Adipocyte (in vitro differentiated cells): Measurements from ENCODE around the gene MAPK9.

Experiments
- DNase-seq: peaks from one replicate; pipeline ENCODE4 v3.0.0-alpha.2; 2015; ENCODE audit warnings: low read depth
- H3K27me3 ChIP-seq: replicated peaks from 2 replicates; pipeline ENCODE4 v1.7.0; 2013; ENCODE audit warnings: mild to moderate bottlenecking, low read length, moderate library complexity; ENCODE audit not compliant: control insufficient read depth, insufficient read depth
- H3K36me3 ChIP-seq: 2 replicates; pipeline ENCODE4 v1.7.0; 2013; ENCODE audit warnings: low read length, mild to moderate bottlenecking, moderate library complexity; ENCODE audit not compliant: control insufficient read depth, insufficient read depth, severe bottlenecking
- H3K4me1 ChIP-seq: 2 replicates; pipeline ENCODE4 v1.7.0; 2013; ENCODE audit warnings: mild to moderate bottlenecking, low read length, moderate library complexity; ENCODE audit not compliant: control insufficient read depth, insufficient read depth
- H3K4me3 ChIP-seq: 2 replicates; pipeline ENCODE4 v1.7.0; 2013; ENCODE audit warnings: mild to moderate bottlenecking, low read length, moderate library complexity
- H3K9ac ChIP-seq: 2 replicates; pipeline ENCODE4 v1.7.0; 2013; ENCODE audit warnings: mild to moderate bottlenecking, low read length, moderate library complexity
- H3K9me3 ChIP-seq: 2 replicates; pipeline ENCODE4 v1.7.0; 2013; ENCODE audit warnings: mild to moderate bottlenecking, low read length, moderate library complexity; ENCODE audit not compliant: control insufficient read depth

The MAPK9 gene

DNA sequence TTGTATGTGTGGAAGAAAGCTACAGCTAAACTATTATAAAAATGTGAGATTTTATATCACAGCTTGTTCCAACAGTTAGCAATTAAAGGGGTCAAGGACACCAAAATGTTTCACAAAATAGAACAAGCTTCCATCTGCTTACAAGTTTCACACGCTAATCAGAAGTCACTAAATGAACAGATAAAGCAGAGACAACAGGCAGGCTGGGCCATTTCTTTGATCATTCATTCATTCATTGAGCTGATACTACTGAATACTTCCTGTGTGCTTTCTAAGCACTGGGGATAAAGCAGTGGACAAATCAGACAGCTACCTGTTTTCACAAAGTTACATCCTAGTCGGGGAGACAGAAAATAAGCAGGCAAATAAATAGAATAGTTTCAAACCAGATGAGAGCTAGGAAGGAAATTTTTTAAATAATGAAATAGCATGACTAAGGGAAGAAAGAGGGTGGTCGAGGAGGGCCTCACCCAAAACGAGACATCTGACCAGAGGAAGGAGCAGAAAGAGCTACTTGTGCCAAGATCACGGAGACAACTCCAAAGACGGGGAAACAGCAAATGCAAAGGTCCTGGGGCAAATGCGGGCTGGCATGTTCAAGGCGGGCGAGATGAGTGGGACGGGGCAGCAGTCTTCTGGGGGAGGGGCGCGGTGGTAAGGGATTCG, 1.2 kb downstream of the MAPK9 start:
- Histone ChIP-seq H3K4me1 (peaks cover 29% of the 10 kb centered on the region), H3K27me3 (no peaks in the 10 kb centered on the region), H3K9ac (peak overlapping the region; percentile 90), H3K9me3 (no peaks in the 10 kb centered on the region), H3K4me3 (peak overlapping the region; percentile 91), H3K36me3 (peaks cover 6% of the 10 kb centered on the region)
- no peak for DNase-seq

DNA sequence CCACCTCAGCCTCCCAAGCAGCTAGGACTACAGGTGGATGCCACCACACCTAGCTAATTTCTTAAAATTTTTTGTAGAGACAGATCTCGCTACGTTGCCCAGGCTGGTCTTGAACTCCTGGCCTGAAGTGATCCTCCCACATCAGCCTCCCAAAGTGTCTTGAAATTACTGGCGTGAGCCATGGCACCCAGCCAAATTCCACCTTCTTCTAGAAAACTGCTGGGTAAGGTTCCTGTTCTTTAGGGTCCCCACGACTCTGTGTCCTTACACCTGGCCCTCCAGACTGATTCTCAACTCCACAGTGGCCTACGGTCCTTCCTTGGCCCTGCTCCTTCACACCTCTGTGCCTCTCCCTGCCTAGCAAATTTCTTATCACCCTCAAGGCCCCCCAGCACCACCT, 1.9 kb downstream of the MAPK9 start:
- peak overlapping the region; percentile 91 for H3K4me3 ChIP-seq
- peaks cover 10% of the 10 kb centered on the region for H3K36me3 ChIP-seq
- H3K27me3 ChIP-seq, result no peaks in the 10 kb centered on the region
- peak overlapping the region; percentile 90 for H3K9ac ChIP-seq
- no peak for DNase-seq
- H3K9me3 ChIP-seq, result no peaks in the 10 kb centered on the region
- H3K4me1 ChIP-seq, result peaks cover 29% of the 10 kb centered on the region

DNA sequence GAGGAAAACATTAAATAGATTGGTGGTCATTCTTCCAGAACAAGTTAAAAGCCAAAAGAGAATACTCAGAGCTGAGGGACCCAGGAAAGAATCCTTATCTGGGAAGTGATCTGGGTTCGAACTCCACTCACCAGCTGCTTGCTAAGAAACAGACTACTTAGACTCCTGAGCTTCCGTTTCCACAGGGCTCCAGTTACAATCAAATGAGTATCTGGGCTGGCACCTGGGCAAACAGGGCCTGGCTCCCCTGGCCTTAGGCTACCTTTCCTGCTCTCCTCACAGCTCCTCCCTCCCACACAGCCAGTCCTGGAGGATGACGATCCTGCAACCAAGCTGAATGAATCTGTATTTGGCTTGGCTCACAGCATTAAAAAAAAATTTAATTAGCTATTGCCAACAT, 2.5 kb downstream of the MAPK9 start:
- peaks cover 10% of the 10 kb centered on the region for H3K36me3 ChIP-seq
- DNase-seq, result no peak
- H3K9me3 ChIP-seq, result no peaks in the 10 kb centered on the region
- peaks cover 29% of the 10 kb centered on the region for H3K4me1 ChIP-seq
- no peak overlapping the region for H3K4me3 ChIP-seq
- no peak overlapping the region for H3K9ac ChIP-seq
- H3K27me3 ChIP-seq, result no peaks in the 10 kb centered on the region

DNA sequence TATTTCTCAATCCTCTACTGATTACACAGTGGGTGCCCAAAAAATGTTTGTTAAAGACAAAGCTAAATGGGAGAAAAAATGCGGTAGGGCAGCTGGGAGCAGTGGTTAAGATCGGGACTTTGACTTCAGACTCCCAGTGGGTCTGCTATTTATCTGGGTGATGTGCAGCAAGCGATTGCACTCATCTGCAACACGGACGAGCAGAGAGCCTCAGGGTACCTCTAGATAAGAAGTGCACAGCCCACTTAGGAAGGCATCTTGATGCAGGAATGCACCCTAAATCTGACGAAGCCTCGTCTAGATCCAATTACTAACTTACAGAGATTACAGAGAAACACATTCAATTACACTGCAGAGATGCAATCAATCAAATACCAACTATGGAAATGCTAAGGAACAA, 4.0 kb downstream of the MAPK9 start:
- Histone ChIP-seq H3K9ac (no peak overlapping the region), H3K4me3 (no peak overlapping the region), H3K27me3 (no peaks in the 10 kb centered on the region), H3K36me3 (peaks cover 14% of the 10 kb centered on the region), H3K4me1 (peaks cover 24% of the 10 kb centered on the region), H3K9me3 (no peaks in the 10 kb centered on the region)
- DNase-seq, result no peak

DNA sequence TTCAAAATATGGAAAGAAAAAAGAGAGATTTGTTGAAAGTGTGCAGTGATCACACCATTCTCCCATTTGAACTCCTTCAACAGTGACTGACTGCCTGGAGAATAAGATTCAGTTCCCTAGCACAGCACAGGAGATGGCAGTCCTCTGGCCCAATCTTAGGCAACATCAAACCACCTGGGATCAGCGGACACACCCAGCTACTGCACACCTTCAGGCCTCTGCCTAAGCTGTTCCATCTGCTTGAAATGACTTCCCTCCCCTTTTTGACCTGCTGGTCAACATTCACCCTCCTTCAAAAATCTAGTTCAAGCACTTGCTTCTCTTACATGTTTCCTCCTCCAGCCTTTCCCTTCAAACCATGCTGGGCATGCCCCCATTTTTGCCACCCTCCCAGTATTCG, 4.5 kb downstream of the MAPK9 start:
- H3K9ac ChIP-seq, result no peak overlapping the region
- H3K4me1 ChIP-seq, result peaks cover 24% of the 10 kb centered on the region
- H3K9me3 ChIP-seq, result no peaks in the 10 kb centered on the region
- no peak overlapping the region for H3K4me3 ChIP-seq
- H3K36me3 ChIP-seq, result peaks cover 17% of the 10 kb centered on the region
- H3K27me3 ChIP-seq, result no peaks in the 10 kb centered on the region
- DNase-seq, result no peak

DNA sequence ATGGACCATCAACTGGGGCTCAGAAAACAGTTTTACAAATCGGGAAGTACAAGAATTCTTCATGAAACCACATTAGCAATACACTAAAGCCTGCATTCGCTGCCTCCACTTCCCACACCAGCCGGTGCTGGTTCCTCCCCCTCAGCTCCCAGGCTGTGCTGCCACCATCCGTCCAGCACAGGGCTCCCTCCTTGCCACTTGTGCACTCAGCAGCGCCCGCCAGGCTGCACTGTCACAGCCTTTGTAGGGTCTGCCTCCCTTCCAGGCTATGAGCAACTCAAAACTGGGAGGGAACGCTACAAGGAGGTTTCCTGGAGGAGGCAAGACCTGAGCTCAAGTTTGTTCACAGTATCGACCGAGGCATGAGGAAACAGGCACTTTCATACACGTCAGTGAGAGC, 7.7 kb downstream of the MAPK9 start:
- no peak overlapping the region for H3K9ac ChIP-seq
- H3K4me3 ChIP-seq, result no peak overlapping the region
- DNase-seq, result no peak
- peaks cover 11% of the 10 kb centered on the region for H3K4me1 ChIP-seq
- H3K9me3 ChIP-seq, result peaks cover 7% of the 10 kb centered on the region
- peaks cover 48% of the 10 kb centered on the region for H3K36me3 ChIP-seq
- no peaks in the 10 kb centered on the region for H3K27me3 ChIP-seq

DNA sequence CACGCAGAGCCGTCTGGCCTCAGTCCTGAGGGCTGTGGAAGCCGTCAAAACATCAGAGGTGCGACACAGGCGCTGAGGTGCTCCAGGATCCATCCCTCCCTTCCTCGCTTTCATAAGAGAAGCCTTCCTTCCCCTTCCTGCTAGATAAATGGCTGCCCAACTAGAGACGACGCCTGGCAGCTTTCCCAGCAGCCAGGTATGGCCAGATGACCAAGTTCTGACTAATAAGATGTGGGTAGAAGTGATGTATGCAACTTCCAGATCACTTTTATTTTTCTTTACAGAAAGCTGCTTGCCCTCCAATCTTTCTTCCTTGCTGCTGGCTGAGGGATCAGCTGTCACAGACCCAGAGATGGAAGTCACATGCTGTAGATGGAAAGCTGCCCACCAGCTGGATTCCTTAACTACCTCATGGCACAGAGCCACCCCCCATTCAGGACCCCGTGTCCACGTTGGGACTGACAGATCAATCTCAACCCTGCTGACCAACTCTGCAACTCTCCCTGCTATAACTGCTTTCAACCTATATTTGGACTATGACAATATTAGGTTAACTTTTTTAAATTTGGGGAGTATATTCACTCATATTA, 8.8 kb downstream of the MAPK9 start:
- peaks cover 56% of the 10 kb centered on the region for H3K36me3 ChIP-seq
- no peak overlapping the region for H3K9ac ChIP-seq
- no peak for DNase-seq
- H3K27me3 ChIP-seq, result no peaks in the 10 kb centered on the region
- H3K4me3 ChIP-seq, result no peak overlapping the region
- peaks cover 10% of the 10 kb centered on the region for H3K9me3 ChIP-seq
- peaks cover 11% of the 10 kb centered on the region for H3K4me1 ChIP-seq

DNA sequence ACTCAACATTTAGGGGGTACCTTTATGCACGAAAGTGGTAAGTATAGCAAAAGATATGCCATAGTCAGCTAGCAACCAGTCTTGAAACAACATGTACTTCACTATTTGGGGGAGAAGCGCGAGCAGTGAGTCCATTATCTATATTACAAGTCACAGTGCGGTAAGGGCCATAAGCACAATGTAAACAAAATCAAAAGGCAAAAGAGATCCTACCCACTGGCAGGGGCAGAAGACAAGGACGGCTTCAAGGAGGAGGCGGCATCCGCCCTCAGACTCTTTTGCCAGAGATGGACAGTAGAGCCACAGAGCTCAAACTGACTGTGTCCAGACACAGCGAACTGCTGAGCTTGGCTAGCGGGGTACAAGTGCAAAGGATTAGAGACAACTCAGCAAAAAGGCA, 9.6 kb downstream of the MAPK9 start:
- Histone ChIP-seq H3K36me3 (peaks cover 65% of the 10 kb centered on the region), H3K9ac (no peak overlapping the region), H3K9me3 (peaks cover 18% of the 10 kb centered on the region), H3K27me3 (no peaks in the 10 kb centered on the region), H3K4me3 (no peak overlapping the region), H3K4me1 (peaks cover 4% of the 10 kb centered on the region)
- DNase-seq, result no peak

DNA sequence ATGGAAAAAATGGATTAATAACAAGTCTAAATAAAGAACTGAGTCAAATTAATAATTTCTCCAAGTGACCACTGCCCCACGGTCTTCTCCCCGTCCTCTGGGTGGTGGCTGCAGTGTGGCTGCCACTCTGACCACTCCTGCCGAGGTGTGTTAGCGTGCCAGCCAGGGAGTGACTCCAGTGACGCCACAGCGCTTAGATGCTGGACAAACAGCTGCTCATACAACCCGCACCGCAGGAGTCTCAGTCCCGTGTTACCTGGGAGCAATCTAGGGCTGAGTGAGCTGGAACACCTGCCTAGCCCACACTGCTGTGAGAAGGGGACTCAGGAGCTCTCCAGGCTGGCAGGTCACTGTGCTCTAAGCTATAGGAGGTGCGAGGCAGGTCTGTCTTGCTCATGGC, 10.2 kb downstream of the MAPK9 start:
- no peak for DNase-seq
- H3K4me1 ChIP-seq, result no peaks in the 10 kb centered on the region
- no peaks in the 10 kb centered on the region for H3K27me3 ChIP-seq
- H3K9ac ChIP-seq, result no peak overlapping the region
- H3K9me3 ChIP-seq, result peaks cover 23% of the 10 kb centered on the region
- no peak overlapping the region for H3K4me3 ChIP-seq
- H3K36me3 ChIP-seq, result peaks cover 68% of the 10 kb centered on the region

DNA sequence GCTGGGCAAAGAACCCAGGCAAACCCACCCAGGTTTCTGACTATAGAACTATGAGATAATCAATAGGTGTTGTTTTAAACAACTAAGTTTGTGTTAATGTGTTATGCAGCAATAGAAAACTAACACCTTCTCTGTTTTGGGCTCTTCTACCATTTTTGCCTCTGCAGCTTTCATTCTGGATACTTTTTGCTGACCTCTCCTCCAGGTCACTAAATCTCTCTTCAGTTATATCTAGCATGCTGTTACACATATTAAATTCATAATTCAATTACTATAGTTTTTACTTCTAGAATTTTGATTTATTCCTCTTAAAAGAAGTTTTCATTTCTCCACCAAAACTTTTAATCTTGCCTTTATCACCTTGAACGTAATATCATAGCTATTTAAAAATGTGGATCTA, 17.2 kb downstream of the MAPK9 start:
- H3K36me3 ChIP-seq, result peaks cover 72% of the 10 kb centered on the region
- H3K9me3 ChIP-seq, result peaks cover 89% of the 10 kb centered on the region

DNA sequence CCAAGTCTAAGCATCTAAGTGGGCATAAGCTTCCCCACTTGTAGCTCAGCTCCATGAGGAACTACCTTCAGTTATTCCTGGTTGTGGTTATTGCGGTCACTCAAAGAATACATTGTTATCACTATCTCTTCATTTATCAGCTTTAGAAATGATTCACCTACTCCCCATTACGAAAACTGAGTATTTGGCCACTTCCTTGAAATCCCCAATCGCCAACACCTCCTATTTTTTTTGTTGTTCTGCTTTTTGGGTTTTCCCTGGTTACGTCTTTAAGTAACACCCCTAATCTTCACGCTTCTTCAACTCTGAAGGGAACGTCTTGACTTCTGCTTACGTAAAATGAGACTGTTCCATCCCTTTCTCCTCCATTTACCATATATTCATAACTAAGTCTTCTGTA, 20.7 kb downstream of the MAPK9 start:
- Histone ChIP-seq H3K36me3 (peaks cover 74% of the 10 kb centered on the region), H3K4me1 (no peaks in the 10 kb centered on the region), H3K27me3 (no peaks in the 10 kb centered on the region), H3K4me3 (peak overlapping the region; percentile 14), H3K9ac (no peak overlapping the region), H3K9me3 (peaks cover 97% of the 10 kb centered on the region)
- no peak for DNase-seq

More for the DNA sequence above, 17.2 kb downstream of the MAPK9 start:
- Histone ChIP-seq H3K27me3 (no peaks in the 10 kb centered on the region), H3K4me1 (no peaks in the 10 kb centered on the region), H3K4me3 (peak overlapping the region; percentile 51), H3K9ac (no peak overlapping the region)
- no peak for DNase-seq

DNA sequence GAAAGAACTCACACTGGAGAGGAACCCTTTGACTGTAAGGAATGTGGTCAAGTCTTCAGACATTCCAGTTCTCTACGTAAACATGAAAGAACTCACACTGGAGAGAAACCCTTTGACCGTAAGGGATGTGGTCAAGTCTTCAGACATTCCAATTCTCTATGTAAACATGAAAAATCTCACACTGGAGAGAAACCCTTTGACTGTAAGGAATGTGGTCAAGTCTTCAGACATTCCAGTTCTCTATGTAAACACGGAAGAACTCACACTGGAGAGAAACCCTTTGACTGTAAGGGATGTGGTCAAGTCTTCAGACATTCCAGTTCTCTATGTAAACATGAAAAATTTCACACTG, 32.6 kb downstream of the MAPK9 start:
- Histone ChIP-seq H3K4me3 (peak overlapping the region; percentile 68), H3K9me3 (peaks cover 99% of the 10 kb centered on the region), H3K27me3 (no peaks in the 10 kb centered on the region), H3K36me3 (peaks cover 95% of the 10 kb centered on the region), H3K9ac (no peak overlapping the region), H3K4me1 (no peaks in the 10 kb centered on the region)
- DNase-seq, result peak; percentile 1
